H1 (cell line): ENCODE results near the gene SEC16A. TPM values are rescaled to one million over a fixed set of nuclear protein-coding genes. Genes with fewer than 3 reads are reported as not detected.

Source experiments
- CTCF ChIA-PET: fragments of 300-600 bp; sonication (Branson Sonifier 250); formaldehyde crosslinking; loops from one replicate; lab custom pipeline; 2021; ENCODE audit not compliant: partially characterized antibody; lab: Charles Lee
- POLR2A ChIA-PET: fragments of 300-600 bp; sonication (Branson Sonifier 250); formaldehyde crosslinking; loops from one replicate; lab custom pipeline; 2021; ENCODE audit warnings: inconsistent platforms; ENCODE audit not compliant: partially characterized antibody; lab: Charles Lee
- DNase-seq, 2 experiments: peaks; one replicate each; pipeline versions ENCODE4 v3.0.0 to v3.0.0-alpha.2; 2010 to 2022; ENCODE audit warnings: low spot score in 2 of 2, low read depth in 1 of 2, mixed read lengths in 1 of 2
- FAIRE-seq: peaks from 2 replicates; lab custom pipeline; 2011; peaks lifted over from hg19 to GRCh38; lab: Jason Lieb, UNC
- H2AFZ ChIP-seq: 2 replicates; pipeline ENCODE4 v1.8.1; 2012; ENCODE audit warnings: low read length, inconsistent platforms
- H2AK5ac ChIP-seq: 2 replicates; pipeline ENCODE4 v1.6.1; 2013; ENCODE audit warnings: low read depth, low read length
- H2BK120ac ChIP-seq: replicated peaks from 2 replicates; pipeline ENCODE3; 2013; ENCODE audit warnings: low read depth, low read length, inconsistent platforms
- H2BK12ac ChIP-seq: 2 replicates; pipeline ENCODE4 v1.6.1; 2013; ENCODE audit warnings: low read depth, low read length
- H2BK15ac ChIP-seq: 2 replicates; pipeline ENCODE4 v1.6.1; 2013; ENCODE audit warnings: low read length
- H2BK20ac ChIP-seq: 2 replicates; pipeline ENCODE4 v1.6.1; 2013; ENCODE audit warnings: low read length
- H2BK5ac ChIP-seq: 2 replicates; pipeline ENCODE4 v1.6.1; 2013; ENCODE audit warnings: low read depth, low read length
- H3K14ac ChIP-seq: 2 replicates; pipeline ENCODE4 v1.6.1; 2013; ENCODE audit warnings: inconsistent platforms; ENCODE audit not compliant: insufficient read length
- H3K18ac ChIP-seq: 2 replicates; pipeline ENCODE4 v1.6.1; 2013; ENCODE audit warnings: low read length; ENCODE audit errors: extremely low read depth
- H3K23ac ChIP-seq: 2 replicates; pipeline ENCODE4 v1.6.1; 2013; ENCODE audit warnings: inconsistent platforms; ENCODE audit not compliant: insufficient read length
- H3K23me2 ChIP-seq: 2 replicates; pipeline ENCODE4 v1.6.1; 2013; ENCODE audit warnings: low read depth, low read length
- H3K27ac ChIP-seq: 2 replicates; pipeline ENCODE4 v1.6.1; 2011; ENCODE audit warnings: low read depth, low read length, inconsistent platforms
- H3K27me3 ChIP-seq, 4 experiments: replicated peaks in 1 of 4; 1 replicate in 1 of 4; 2 replicates in 3 of 4; pipeline versions ENCODE4 v1.6.1 to v1.8.1; 2011 to 2013; ENCODE audit warnings: low read length in 3 of 4, mild to moderate bottlenecking in 3 of 4, inconsistent platforms in 2 of 4, mixed read lengths in 2 of 4, moderate library complexity in 1 of 4; ENCODE audit not compliant: control insufficient read depth in 3 of 4, insufficient read depth in 3 of 4; ENCODE audit errors: extremely low read depth in 1 of 4
- H3K36me3 ChIP-seq, 4 experiments: 2 replicates each; pipeline versions ENCODE4 v1.6.1 to v1.8.1; 2011 to 2013; ENCODE audit warnings: mild to moderate bottlenecking in 4 of 4, low read length in 3 of 4, moderate library complexity in 2 of 4, control low read depth in 1 of 4, inconsistent platforms in 1 of 4; ENCODE audit not compliant: insufficient read depth in 4 of 4, control insufficient read depth in 2 of 4
- H3K4ac ChIP-seq: replicated peaks from 2 replicates; pipeline ENCODE3; 2013; ENCODE audit warnings: low read length, low read depth, mixed read lengths, inconsistent platforms; ENCODE audit not compliant: insufficient read length
- H3K4me1 ChIP-seq, 4 experiments: replicated peaks in 1 of 4; 1 replicate in 1 of 4; 2 replicates in 3 of 4; pipeline versions ENCODE4 v1.6.1 to v1.8.1; 2011 to 2013; ENCODE audit warnings: low read length in 3 of 4, inconsistent platforms in 2 of 4, mixed read lengths in 1 of 4; ENCODE audit not compliant: insufficient read depth in 4 of 4, control insufficient read depth in 3 of 4
- H3K4me2 ChIP-seq, 2 experiments: 2 replicates each; pipeline versions ENCODE4 v1.6.1 to v1.8.1; 2011 to 2013; ENCODE audit warnings: low read depth in 2 of 2, low read length in 2 of 2, control low read depth in 1 of 2, inconsistent platforms in 1 of 2, mild to moderate bottlenecking in 1 of 2; ENCODE audit not compliant: insufficient read depth in 1 of 2
- H3K4me3 ChIP-seq, 4 experiments: fragments of 200-600, 300-600 bp in 1 of 4; sonication (generic), shearing (Covaris generic), sonication (Bioruptor Twin) in 1 of 4; 2 replicates each; pipeline versions ENCODE4 v1.5.1 to v1.8.1; 2011 to 2016; ENCODE audit warnings: low read length in 4 of 4, low read depth in 3 of 4, control low read depth in 2 of 4, inconsistent platforms in 2 of 4, mild to moderate bottlenecking in 2 of 4, mixed read lengths in 1 of 4, moderate library complexity in 1 of 4; ENCODE audit not compliant: insufficient read depth in 2 of 4; ENCODE audit errors: extremely low read depth in 1 of 4
- H3K56ac ChIP-seq: replicated peaks from 2 replicates; pipeline ENCODE3; 2013; ENCODE audit warnings: low read depth, mild to moderate bottlenecking, mixed read lengths, low read length, inconsistent platforms; ENCODE audit not compliant: insufficient read length
- H3K79me1 ChIP-seq: 2 replicates; pipeline ENCODE4 v1.6.1; 2013; ENCODE audit warnings: low read depth, low read length, control low read depth
- H3K79me2 ChIP-seq, 2 experiments: 2 replicates each; pipeline versions ENCODE4 v1.6.1 to v1.8.1; 2012 to 2013; ENCODE audit warnings: low read length in 2 of 2, mild to moderate bottlenecking in 2 of 2, inconsistent platforms in 1 of 2; ENCODE audit not compliant: insufficient read depth in 2 of 2, control insufficient read depth in 1 of 2
- H3K9ac ChIP-seq, 4 experiments: replicated peaks in 1 of 4; 1 replicate in 1 of 4; 2 replicates in 3 of 4; pipeline versions ENCODE4 v1.6.1 to v1.8.1; 2011 to 2013; ENCODE audit warnings: low read depth in 3 of 4, low read length in 3 of 4, control low read depth in 2 of 4, mild to moderate bottlenecking in 2 of 4, moderate library complexity in 2 of 4, inconsistent platforms in 1 of 4; ENCODE audit errors: extremely low read depth in 1 of 4
- H3K9me3 ChIP-seq, 2 experiments: 2 replicates each; pipeline versions ENCODE4 v1.6.1 to v1.8.1; 2012 to 2013; ENCODE audit warnings: mild to moderate bottlenecking in 2 of 2, moderate library complexity in 2 of 2, control low read depth in 1 of 2, inconsistent platforms in 1 of 2, low read depth in 1 of 2, low read length in 1 of 2, mixed read lengths in 1 of 2; ENCODE audit not compliant: insufficient read depth in 2 of 2
- H4K20me1 ChIP-seq, 2 experiments: replicated peaks in 1 of 2; 2 replicates each; pipeline versions ENCODE3 to v1.8.1; 2011 to 2013; ENCODE audit warnings: inconsistent platforms in 2 of 2, low read length in 2 of 2, mild to moderate bottlenecking in 1 of 2; ENCODE audit not compliant: insufficient read depth in 2 of 2, control insufficient read depth in 1 of 2
- H4K5ac ChIP-seq: 2 replicates; pipeline ENCODE4 v1.6.1; 2013; ENCODE audit warnings: low read length, low read depth, mixed read lengths, inconsistent platforms; ENCODE audit not compliant: insufficient read length
- H4K8ac ChIP-seq: 2 replicates; pipeline ENCODE4 v1.8.0; 2013; ENCODE audit warnings: mild to moderate bottlenecking, moderate library complexity, low read length, inconsistent platforms; ENCODE audit not compliant: insufficient read depth; ENCODE audit errors: extremely low read depth
- H4K91ac ChIP-seq: replicated peaks from 2 replicates; pipeline ENCODE3; 2013; ENCODE audit warnings: low read length, mixed read lengths, inconsistent platforms; ENCODE audit not compliant: insufficient read length
- RAD21 ChIP-seq, 2 experiments: IDR thresholded peaks in 1 of 2; conservative IDR thresholded peaks in 1 of 2; 2 replicates each; pipeline ENCODE4 v1.6.1; 2011; ENCODE audit warnings: low read depth in 2 of 2, low read length in 2 of 2, improper control_type of control experiment in 1 of 2, inconsistent platforms in 1 of 2, mild to moderate bottlenecking in 1 of 2, moderate library complexity in 1 of 2
- YY1 ChIP-seq: IDR thresholded peaks from 2 replicates; pipeline ENCODE4 v1.6.1; 2011; ENCODE audit warnings: low read depth, mild to moderate bottlenecking, low read length
- WGBS, 2 experiments: shearing (Covaris generic) in 1 of 2; methylation state at CpG; one replicate each; pipeline versions ENCODE4 v1.1.6 to v1.1.7; 2013 to 2015; ENCODE audit warnings: low lambda C conversion rate in 2 of 2, mixed read lengths in 2 of 2, inconsistent platforms in 1 of 2, low coverage in 1 of 2, missing lambda C conversion rate in 1 of 2; ENCODE audit not compliant: insufficient replicate concordance in 2 of 2, insufficient coverage in 1 of 2, insufficient read length in 1 of 2; ENCODE audit errors: extremely low coverage in 1 of 2, missing lambda C conversion rate in 1 of 2; 5-methylcytosine and 5-hydroxymethylcytosine counted together
- polyA plus RNA-seq, 7 experiments: library from polyadenylated mRNA; depleted of rRNA in 3 of 7; stranded (reverse) in 5 of 7; unstranded in 2 of 7; fragments of >200 nt in 5 of 7; fragments of 200-250 nt in 2 of 7; gene quantifications; 1 replicate in 5 of 7; 2 replicates in 1 of 7; 4 replicates in 1 of 7; pipeline versions ENCODE4 v1.2.1 to v1.2.3, GENCODE V29; 2011 to 2013; ENCODE audit warnings: missing spikeins in 2 of 7, mixed read lengths in 2 of 7
- total RNA-seq: library from RNA; stranded (reverse); fragmentation: NEBNext Ultra II Directional; extraction: Animal tissue kit (Norgen Biotek cat#: 25700); gene quantifications from 2 replicates; pipeline ENCODE4 v1.2.1, GENCODE V29; 2021

Gene SEC16A
- total and polyA plus RNA-seq, 2 of the 8 experiments (the other 6 are each of a cell fraction or from before 2014, with no cell fraction given) = 21.6 to 49.0 TPM

DNA sequence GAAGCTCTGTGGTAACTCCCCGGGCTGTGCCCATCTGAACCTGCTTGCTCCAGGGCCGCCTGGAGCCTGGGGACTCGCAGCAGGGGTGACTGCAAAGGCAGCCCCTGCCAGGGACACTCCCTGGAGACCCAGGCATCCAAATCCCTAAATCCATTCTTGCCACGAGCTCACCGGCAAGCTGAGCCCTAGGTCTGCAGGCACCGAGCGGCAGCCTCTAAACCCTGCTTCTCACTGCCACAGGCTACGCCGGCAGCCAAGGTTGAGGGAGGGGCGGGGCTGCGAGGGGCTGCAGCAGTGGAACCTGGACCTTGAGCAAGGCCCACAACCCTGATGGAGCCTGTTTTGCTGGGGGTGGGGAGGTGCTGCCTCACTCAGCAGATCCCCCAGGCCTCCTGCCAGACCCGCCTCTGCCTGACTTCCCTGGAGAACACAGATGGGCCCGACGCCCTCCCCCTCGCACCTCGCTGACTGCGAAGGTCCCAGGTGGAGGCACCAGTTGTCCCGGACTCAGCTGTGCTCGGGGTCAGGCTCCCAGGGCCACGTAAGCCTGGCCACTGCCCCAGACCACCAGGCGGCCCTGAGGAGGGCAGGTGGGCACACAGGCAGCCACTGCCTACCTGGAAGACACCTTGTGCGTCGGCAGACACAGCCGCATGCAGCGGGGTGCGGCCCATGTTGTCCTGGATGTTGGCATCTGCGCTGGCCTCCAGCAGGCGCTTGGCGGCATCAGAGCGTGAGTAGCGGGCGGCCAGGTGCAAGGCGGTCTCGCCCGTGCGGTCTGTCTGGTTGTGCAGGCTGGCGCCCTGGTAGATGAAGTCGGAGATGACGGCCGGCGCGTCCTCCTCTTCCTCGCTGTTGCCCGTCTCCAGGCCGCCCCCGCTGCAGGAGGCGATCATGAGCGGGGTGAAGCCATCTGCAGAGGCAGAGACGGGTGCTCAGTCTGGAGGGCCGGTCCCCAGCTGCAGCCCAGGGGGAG lies 17.4 kb upstream of the SEC16A start:
- Histone ChIP-seq H3K4me3 (no peak overlapping the region), H3K4me2 (no peak overlapping the region), H4K5ac (no peak overlapping the region), H3K27ac (no peak overlapping the region), H3K36me3 (peaks cover 15 to 85% (median 39%) of the 10 kb centered on the region in 4 experiments; a peak in 7 of 8 replicates), H2BK120ac (no peak overlapping the region), H3K27me3 (no peaks in the 10 kb centered on the region), H3K23ac (no peak overlapping the region), H3K56ac (no peak overlapping the region), H3K4me1 (no peaks in the 10 kb centered on the region), H2BK12ac (no peak overlapping the region), H2BK5ac (no peak overlapping the region; the same call in 1 of the 2 replicates), H3K9me3 (no peaks in the 10 kb centered on the region), H4K91ac (no peak overlapping the region), H2AFZ (no peak overlapping the region), H2BK20ac (no peak overlapping the region), H4K8ac (no peak overlapping the region; the same call in 1 of the 2 replicates), H3K79me1 (no peaks in the 10 kb centered on the region), H3K9ac (no peak overlapping the region), H3K14ac (no peak overlapping the region), H3K79me2 (no peaks in the 10 kb centered on the region), H2BK15ac (no peak overlapping the region), H4K20me1 (peaks cover 0 to 24% of the 10 kb centered on the region in 2 experiments), H2AK5ac (no peak overlapping the region), H3K18ac (no peak overlapping the region), H3K4ac (no peak overlapping the region), H3K23me2 (no peaks in the 10 kb centered on the region)
- CTCF ChIA-PET = interaction anchor here (1.1 to 4.8 kb wide), 7 partner anchors 11 to 145 kb away, joined by 3 to 47 read pairs (median 4); no protein-coding TSS in a partner anchor
- FAIRE-seq (no peak), DNase-seq (no peak)
- no peak for TF ChIP-seq YY1
- TF ChIP-seq RAD21 (IDR thresholded peaks at IDR 0.05 in 1 of 2, conservative IDR thresholded peaks at IDR 0.05 in 1 of 2; ENCODE audit: low read depth in 2 of 2, low read length in 2 of 2) = no peak
- POLR2A ChIA-PET = no interaction called here
- 95% methylated on average over 40 of the region's 50 CpGs; no CpG with 5 or more reads in 1 of the 2 experiments for WGBS, 2 experiments
